ENCODE results near the gene NPPC.
"Not testable (repeated sequence)": the region's sequence is repeated elsewhere in the genome, so short reads cannot be mapped to it uniquely, and the experiment has no call there.

The NPPC gene

GRCh38 chr2:231914077-231914690, 12.0 kb downstream of the NPPC start:
- ATAC-seq = no peak
- no peak for TF ChIP-seq ZC3H10 (CRISPR knock-in tag; IDR thresholded peaks at IDR 0.05)

GRCh38 chr2:231911381-231911780, 14.8 kb downstream of the NPPC start:
- ATAC-seq = no peak
- TF ChIP-seq RARB (CRISPR knock-in tag; IDR thresholded peaks at IDR 0.05) (no peak), GLIS3 (CRISPR knock-in tag; IDR thresholded peaks at IDR 0.05) (no peak), ZC3H10 (CRISPR knock-in tag; IDR thresholded peaks at IDR 0.05) (no peak)

- TF ChIP-seq SNAI2 (CRISPR knock-in tag; IDR thresholded peaks at IDR 0.05) (no peak), BACH2 (CRISPR knock-in tag; IDR thresholded peaks at IDR 0.05; ENCODE audit: borderline replicate concordance) (no peak), ISL1 (CRISPR knock-in tag; IDR thresholded peaks at IDR 0.05) (no peak), OSR1 (CRISPR knock-in tag; IDR thresholded peaks at IDR 0.05) (no peak), PATZ1 (CRISPR knock-in tag; IDR thresholded peaks at IDR 0.05; ENCODE audit: borderline replicate concordance) (no peak), TOX (CRISPR knock-in tag; IDR thresholded peaks at IDR 0.05; ENCODE audit: borderline replicate concordance) (no peak), TCF4 (CRISPR knock-in tag; IDR thresholded peaks at IDR 0.05; ENCODE audit: borderline replicate concordance) (no peak), ZFP3 (CRISPR knock-in tag; IDR thresholded peaks at IDR 0.05) (no peak), ZC3H10 (CRISPR knock-in tag; IDR thresholded peaks at IDR 0.05) (no peak), ZNF565 (CRISPR knock-in tag; conservative IDR thresholded peaks at IDR 0.05; ENCODE audit: low read depth) (no peak), ESRRG (CRISPR knock-in tag; IDR thresholded peaks at IDR 0.05) (no peak), ZFP30 (CRISPR knock-in tag; IDR thresholded peaks at IDR 0.05) (no peak), ARNTL (CRISPR knock-in tag; IDR thresholded peaks at IDR 0.05; ENCODE audit: borderline replicate concordance, low read depth) (no peak), CSRNP3 (CRISPR knock-in tag; IDR thresholded peaks at IDR 0.05) (no peak), RARB (CRISPR knock-in tag; IDR thresholded peaks at IDR 0.05) (no peak)
- no peak for ATAC-seq
These were observed 15.4 kb downstream of the NPPC start for GRCh38 chr2:231910771-231911170.

- not testable (repeated sequence) for ATAC-seq
These were observed 16.0 kb downstream of the NPPC start for GRCh38 chr2:231910161-231910560.

GRCh38 chr2:231909631-231910030, 16.6 kb downstream of the NPPC start:
- no peak for ATAC-seq
- TF ChIP-seq ZNF8 (CRISPR knock-in tag; IDR thresholded peaks at IDR 0.05) = no peak
- no peak for TF ChIP-seq ZC3H10 (CRISPR knock-in tag; IDR thresholded peaks at IDR 0.05)
- no peak for TF ChIP-seq TOX (CRISPR knock-in tag; IDR thresholded peaks at IDR 0.05; ENCODE audit: borderline replicate concordance)
- TF ChIP-seq TCF4 (CRISPR knock-in tag; IDR thresholded peaks at IDR 0.05; ENCODE audit: borderline replicate concordance) = no peak
- TF ChIP-seq CSDC2 (CRISPR knock-in tag; IDR thresholded peaks at IDR 0.05) = no peak
- TF ChIP-seq RARB (CRISPR knock-in tag; IDR thresholded peaks at IDR 0.05) = no peak
- no peak for TF ChIP-seq BACH2 (CRISPR knock-in tag; IDR thresholded peaks at IDR 0.05; ENCODE audit: borderline replicate concordance)
- no peak for TF ChIP-seq CSRNP3 (CRISPR knock-in tag; IDR thresholded peaks at IDR 0.05)
- TF ChIP-seq ZNF70 (CRISPR knock-in tag; IDR thresholded peaks at IDR 0.05) = no peak
- no peak for TF ChIP-seq CREB5 (CRISPR knock-in tag; IDR thresholded peaks at IDR 0.05; ENCODE audit: low read depth)
- no peak for TF ChIP-seq GLIS3 (CRISPR knock-in tag; IDR thresholded peaks at IDR 0.05)
- no peak for TF ChIP-seq OSR1 (CRISPR knock-in tag; IDR thresholded peaks at IDR 0.05)
- TF ChIP-seq POU6F1 (CRISPR knock-in tag; IDR thresholded peaks at IDR 0.05; ENCODE audit: borderline replicate concordance, low read depth) = no peak
- TF ChIP-seq PATZ1 (CRISPR knock-in tag; IDR thresholded peaks at IDR 0.05; ENCODE audit: borderline replicate concordance) = no peak
- no peak for TF ChIP-seq ISL1 (CRISPR knock-in tag; IDR thresholded peaks at IDR 0.05)

Data from SK-N-SH treated with all-trans-retinoic acid at 6 μM for 48 hours (cell line).